ENCODE results near the gene PANX2. TPM values are rescaled to one million over a fixed set of nuclear protein-coding genes. Genes with fewer than 3 reads are reported as not detected.

Gene PANX2
- total RNA-seq, 1 experiment from 2014 or later: 9.4 TPM

DNA sequence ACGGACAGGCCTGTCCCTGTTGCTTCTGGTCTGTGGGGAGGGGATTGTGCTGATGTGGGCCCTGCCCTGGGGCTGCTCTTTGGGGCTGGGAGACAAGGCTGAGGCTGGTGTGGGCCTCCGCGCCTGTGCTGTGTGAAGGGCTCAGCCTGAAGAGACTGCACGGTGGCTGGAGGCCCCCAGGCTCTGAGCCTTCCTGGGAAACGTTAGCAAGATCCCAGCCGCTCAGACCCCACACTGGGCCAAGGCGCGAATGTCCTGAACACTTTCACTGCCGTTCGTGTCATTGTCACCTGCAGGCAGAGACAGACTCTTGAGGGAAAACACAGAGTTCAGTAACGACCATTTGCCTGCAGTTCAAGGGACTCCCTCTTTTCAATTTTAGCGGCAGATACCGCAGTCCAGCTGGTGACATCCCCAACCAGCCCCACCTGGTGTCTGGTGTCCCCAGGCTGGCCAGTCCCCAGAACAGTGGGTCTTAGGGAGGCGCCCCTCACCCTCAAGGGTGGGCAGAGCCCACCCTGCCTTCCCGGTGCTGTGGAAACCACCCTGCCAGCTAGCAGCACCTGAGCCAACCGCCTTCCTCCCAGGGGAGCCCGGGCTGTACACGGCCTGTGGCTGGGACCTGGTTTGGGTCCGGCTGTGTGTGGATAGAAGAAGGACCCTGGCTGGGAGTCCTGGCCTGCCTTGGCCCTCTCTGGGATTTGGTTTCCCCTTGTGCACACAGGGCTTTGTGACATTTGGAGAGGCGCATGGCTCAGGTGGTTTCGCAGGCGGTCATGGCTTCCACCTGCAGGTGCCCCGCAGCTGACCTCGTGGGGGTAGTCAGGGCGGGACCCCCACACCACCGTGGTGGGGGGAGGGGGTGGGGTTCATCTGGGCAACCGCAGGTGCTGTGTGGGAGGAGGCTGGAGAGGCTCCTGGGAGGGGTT, 5.7 kb downstream of the PANX2 start:
- no peak for DNase-seq
- Histone ChIP-seq H4K20me1 (ENCODE audit: low read length) (no peaks in the 10 kb centered on the region), H3K27me3 (ENCODE audit: low read length) (no peaks in the 10 kb centered on the region), H3K79me2 (ENCODE audit: low read length) (no peaks in the 10 kb centered on the region; the same call in 1 of the 2 replicates), H3K27ac (ENCODE audit: low read length) (no peak overlapping the region), H3F3A (ENCODE audit: low read length, unreplicated experiment) (no peaks in the 10 kb centered on the region), H3K9me3 (ENCODE audit: low read length) (no peaks in the 10 kb centered on the region), H3K4me2 (ENCODE audit: low read length) (no peak overlapping the region), H3K4me1 (ENCODE audit: insufficient read depth, low read length) (no peaks in the 10 kb centered on the region), H3K36me3 (ENCODE audit: low read depth, low read length) (no peaks in the 10 kb centered on the region), H2AFZ (ENCODE audit: low read length) (no peak overlapping the region), H3K9ac (ENCODE audit: low read length) (no peak overlapping the region), H3K9me2 (replicated peaks; ENCODE audit: low read length) (no peaks in the 10 kb centered on the region), H3K4me3 (ENCODE audit: low read length) (no peak overlapping the region)
- CTCF ChIA-PET: no interaction called here
- intact Hi-C loops (cut with micrococcal nuclease): no loop called here
- TF ChIP-seq EZH2 (IDR thresholded peaks at IDR 0.05; ENCODE audit: low read length, unreplicated experiment) (no peak), EZH2phosphoT487 (IDR thresholded peaks at IDR 0.05; ENCODE audit: borderline replicate concordance, low read length) (no peak)
- TF ChIP-seq, protein P1, sequence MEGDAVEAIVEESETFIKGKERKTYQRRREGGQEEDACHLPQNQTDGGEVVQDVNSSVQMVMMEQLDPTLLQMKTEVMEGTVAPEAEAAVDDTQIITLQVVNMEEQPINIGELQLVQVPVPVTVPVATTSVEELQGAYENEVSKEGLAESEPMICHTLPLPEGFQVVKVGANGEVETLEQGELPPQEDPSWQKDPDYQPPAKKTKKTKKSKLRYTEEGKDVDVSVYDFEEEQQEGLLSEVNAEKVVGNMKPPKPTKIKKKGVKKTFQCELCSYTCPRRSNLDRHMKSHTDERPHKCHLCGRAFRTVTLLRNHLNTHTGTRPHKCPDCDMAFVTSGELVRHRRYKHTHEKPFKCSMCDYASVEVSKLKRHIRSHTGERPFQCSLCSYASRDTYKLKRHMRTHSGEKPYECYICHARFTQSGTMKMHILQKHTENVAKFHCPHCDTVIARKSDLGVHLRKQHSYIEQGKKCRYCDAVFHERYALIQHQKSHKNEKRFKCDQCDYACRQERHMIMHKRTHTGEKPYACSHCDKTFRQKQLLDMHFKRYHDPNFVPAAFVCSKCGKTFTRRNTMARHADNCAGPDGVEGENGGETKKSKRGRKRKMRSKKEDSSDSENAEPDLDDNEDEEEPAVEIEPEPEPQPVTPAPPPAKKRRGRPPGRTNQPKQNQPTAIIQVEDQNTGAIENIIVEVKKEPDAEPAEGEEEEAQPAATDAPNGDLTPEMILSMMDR (conservative IDR thresholded peaks at IDR 0.05; ENCODE audit: low read depth, low read length): no peak
- no TSS peak for BruUV-seq (replicated peaks)
- POLR2A ChIA-PET (ENCODE audit: unreplicated experiment): no interaction called here
- ATAC-seq: no peak

DNA sequence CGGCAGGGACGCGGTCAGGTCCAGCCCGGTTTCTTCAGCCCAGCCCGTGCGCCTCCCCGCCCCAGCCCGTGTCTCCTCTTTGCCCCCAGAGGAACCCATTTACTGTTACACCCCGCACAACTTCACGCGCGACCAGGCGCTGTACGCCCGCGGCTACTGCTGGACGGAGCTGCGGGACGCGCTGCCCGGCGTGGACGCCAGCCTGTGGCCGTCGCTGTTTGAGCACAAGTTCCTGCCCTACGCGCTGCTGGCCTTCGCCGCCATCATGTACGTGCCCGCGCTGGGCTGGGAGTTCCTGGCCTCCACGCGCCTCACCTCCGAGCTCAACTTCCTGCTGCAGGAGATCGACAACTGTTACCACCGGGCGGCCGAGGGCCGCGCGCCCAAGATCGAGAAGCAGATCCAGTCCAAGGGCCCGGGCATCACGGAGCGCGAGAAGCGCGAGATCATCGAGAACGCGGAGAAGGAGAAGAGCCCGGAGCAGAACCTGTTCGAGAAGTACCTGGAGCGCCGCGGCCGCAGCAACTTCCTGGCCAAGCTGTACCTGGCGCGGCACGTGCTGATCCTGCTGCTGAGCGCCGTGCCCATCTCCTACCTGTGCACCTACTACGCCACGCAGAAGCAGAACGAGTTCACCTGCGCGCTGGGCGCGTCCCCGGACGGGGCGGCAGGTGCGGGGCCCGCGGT, 6.5 kb downstream of the PANX2 start:
- Histone ChIP-seq H3K27ac (ENCODE audit: low read length) (no peak overlapping the region), H3K9ac (ENCODE audit: low read length) (no peak overlapping the region), H3K4me3 (ENCODE audit: low read length) (no peak overlapping the region), H3K9me2 (replicated peaks; ENCODE audit: low read length) (no peaks in the 10 kb centered on the region), H3K4me2 (ENCODE audit: low read length) (no peak overlapping the region), H3K4me1 (ENCODE audit: insufficient read depth, low read length) (no peaks in the 10 kb centered on the region), H2AFZ (ENCODE audit: low read length) (no peak overlapping the region), H3F3A (ENCODE audit: low read length, unreplicated experiment) (no peaks in the 10 kb centered on the region), H4K20me1 (ENCODE audit: low read length) (no peaks in the 10 kb centered on the region), H3K27me3 (ENCODE audit: low read length) (no peaks in the 10 kb centered on the region), H3K79me2 (ENCODE audit: low read length) (no peaks in the 10 kb centered on the region), H3K9me3 (ENCODE audit: low read length) (no peaks in the 10 kb centered on the region), H3K36me3 (ENCODE audit: low read depth, low read length) (no peaks in the 10 kb centered on the region)
- DNase-seq (no peak), ATAC-seq (no peak)
- TF ChIP-seq, protein P1 (conservative IDR thresholded peaks at IDR 0.05; ENCODE audit: low read depth, low read length): no peak
- no peak for TF ChIP-seq EZH2phosphoT487 (IDR thresholded peaks at IDR 0.05; ENCODE audit: borderline replicate concordance, low read length)
- TF ChIP-seq EZH2 (IDR thresholded peaks at IDR 0.05; ENCODE audit: low read length, unreplicated experiment): no peak
- POLR2A ChIA-PET (ENCODE audit: unreplicated experiment): no interaction called here
- CTCF ChIA-PET: no interaction called here
- intact Hi-C loops (cut with micrococcal nuclease): no loop called here
- BruUV-seq (replicated peaks): no TSS peak
